WTC11 (cell line): Measurements from ENCODE around the gene CS.

Experiments used
- CTCF ChIP-seq: fragments of 200-600 bp; IDR thresholded peaks from 2 replicates; pipeline ENCODE4 v1.8.0; 2022; ENCODE audit warnings: antibody characterized with exemption
- KAT7 ChIP-seq: sonication (generic); formaldehyde crosslinking; IDR thresholded peaks from 2 replicates; pipeline ENCODE4 v1.8.1; 2023; ENCODE audit warnings: missing genetic modification reagents, mild to moderate bottlenecking, borderline replicate concordance
- ZBTB43 ChIP-seq: sonication (generic); formaldehyde crosslinking; IDR thresholded peaks from 2 replicates; pipeline ENCODE4 v1.8.1; 2023; ENCODE audit warnings: mild to moderate bottlenecking, missing genetic modification reagents

GRCh38 chr12:56282579-56282978 lies 17.6 kb downstream of the CS start:
- TF ChIP-seq KAT7: no peak
- TF ChIP-seq ZBTB43 (CRISPR knock-in tag): no peak
- no peak for TF ChIP-seq CTCF
